ENCODE data around the gene GLI3.

Gene GLI3

GRCh38 chr7:41974870-41975557, 262.0 kb downstream of the GLI3 start:
- no peak for DNase-seq (ENCODE audit: low read depth in 2 of 2, low spot score in 1 of 2)

GRCh38 chr7:41973202-41973730, 263.7 kb downstream of the GLI3 start:
- DNase-seq (ENCODE audit: low read depth in 2 of 2, low spot score in 1 of 2): no peak

- no peak for DNase-seq (ENCODE audit: low read depth in 2 of 2, low spot score in 1 of 2)
Observed at GRCh38 chr7:41972776-41973175, 264.2 kb downstream of the GLI3 start.

DNA sequence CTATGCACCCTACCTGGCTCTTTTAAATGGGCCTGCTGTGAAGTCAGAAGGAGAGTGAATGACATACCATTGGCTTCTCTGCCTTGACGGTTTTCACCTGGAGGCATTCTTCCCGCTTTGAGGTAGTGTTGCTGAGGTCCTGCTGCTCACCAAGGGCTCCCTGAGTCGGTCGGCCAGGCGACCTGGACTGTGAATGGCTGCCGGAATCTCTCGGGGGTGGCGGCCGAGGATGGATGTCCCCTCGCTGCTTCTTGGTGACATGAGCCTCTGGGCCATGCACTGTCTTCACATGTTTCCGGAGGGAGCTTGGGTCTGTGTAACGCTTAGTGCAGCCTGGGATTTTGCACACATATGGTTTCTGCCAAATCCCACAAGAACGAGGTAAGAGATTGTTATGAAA, 264.7 kb downstream of the GLI3 start:
- no peak for DNase-seq (ENCODE audit: low read depth in 2 of 2, low spot score in 1 of 2)

GRCh38 chr7:41971640-41972187, 265.3 kb downstream of the GLI3 start:
- DNase-seq (ENCODE audit: low read depth in 2 of 2, low spot score in 1 of 2): no peak

DNA sequence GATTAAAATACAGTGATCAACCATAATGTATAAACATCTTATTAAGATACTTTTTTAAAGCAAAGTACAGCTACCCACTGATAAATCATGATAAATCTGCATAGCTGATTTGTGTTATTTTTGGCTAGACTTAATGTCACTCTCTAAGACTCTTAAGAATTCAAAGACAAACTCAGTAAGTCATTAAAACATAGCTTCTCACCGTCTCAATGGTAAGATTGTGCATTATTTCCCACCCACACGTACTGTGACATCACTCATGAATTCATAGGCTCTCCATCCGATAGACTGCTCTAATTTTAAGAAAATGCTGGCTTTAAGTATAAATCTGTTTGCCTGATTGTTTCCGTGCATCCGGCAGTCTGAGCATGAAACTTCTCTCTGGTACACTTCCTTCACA, 266.1 kb downstream of the GLI3 start:
- DNase-seq (ENCODE audit: low read depth in 2 of 2, low spot score in 1 of 2): no peak

DNA sequence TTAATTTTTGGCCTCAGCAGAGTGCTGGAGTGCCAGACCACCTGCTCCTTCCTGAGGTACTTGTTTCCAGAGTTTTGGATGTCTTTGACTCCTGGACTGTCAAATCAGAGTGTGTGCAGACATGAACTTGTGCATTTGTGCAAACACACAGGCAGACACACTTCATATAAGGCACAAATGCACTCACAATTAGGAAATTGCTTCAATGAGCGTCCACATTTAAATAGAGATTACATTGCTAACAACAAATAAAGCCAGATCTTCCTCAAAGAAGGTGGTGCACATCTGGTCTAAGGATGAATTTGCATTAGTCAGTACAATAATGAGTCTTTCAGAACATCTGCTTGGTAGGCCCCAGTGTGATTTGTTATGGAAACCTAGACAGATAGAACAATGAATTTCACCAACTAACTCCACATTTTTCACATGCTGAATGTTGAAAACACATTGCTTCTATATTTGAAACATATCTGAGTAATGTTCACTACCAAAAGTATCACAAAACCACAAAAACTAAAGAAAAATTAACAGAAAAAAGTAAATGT, 267.4 kb downstream of the GLI3 start:
- no peak for DNase-seq (ENCODE audit: low read depth in 2 of 2, low spot score in 1 of 2)

- DNase-seq (ENCODE audit: low read depth in 2 of 2, low spot score in 1 of 2): no peak
Observed at GRCh38 chr7:41967156-41967555, 269.9 kb downstream of the GLI3 start.

GRCh38 chr7:41965951-41966505, 271.0 kb downstream of the GLI3 start:
- no peak for DNase-seq (ENCODE audit: low read depth in 2 of 2, low spot score in 1 of 2)

DNA sequence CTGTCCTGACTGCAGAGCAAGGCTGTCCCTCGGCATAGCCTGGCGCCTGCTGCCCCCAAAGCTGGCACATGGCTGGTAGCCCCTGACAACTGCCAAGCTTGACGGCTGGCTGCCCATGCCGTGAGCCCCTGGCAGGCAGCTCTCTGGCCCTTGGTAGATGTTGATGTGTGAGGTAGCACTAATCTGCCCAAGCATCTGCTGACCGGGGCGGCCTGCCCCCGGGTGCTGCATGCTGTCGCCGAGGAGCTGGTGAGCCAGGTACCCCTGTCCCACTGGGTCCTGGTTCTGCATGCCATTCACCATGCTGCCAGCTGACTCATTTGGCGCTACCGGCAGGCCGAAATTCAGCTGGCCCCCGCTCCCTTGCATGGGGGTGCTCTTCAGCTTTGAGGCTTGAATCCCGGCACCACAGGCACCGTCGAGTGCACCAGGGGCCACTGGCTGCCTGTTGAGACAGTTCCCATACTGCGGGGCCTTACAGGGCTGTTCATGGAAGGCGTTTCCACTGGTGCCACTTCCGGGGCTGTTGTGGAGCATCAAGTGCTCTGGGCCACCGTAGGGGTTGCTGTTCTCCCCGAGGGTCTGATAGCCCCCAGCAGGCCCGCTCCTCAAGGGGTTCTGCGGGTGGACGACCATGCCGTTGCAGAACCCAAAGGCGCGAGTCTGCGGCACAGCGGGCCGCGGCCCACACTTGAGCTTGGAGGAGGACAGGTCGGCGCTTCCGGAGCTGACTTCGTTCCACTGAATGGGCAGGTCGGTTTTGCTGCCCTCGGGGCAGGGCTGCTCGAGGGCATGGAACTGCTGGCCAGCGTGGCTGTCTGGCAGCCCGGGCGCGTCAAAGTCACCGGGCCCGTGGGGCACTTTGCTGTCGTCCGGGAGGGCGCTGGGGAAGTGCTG, 271.9 kb downstream of the GLI3 start:
- no peak for DNase-seq (ENCODE audit: low read depth in 2 of 2, low spot score in 1 of 2)

GRCh38 chr7:41964183-41964753, 272.7 kb downstream of the GLI3 start:
- no peak for DNase-seq (ENCODE audit: low read depth in 2 of 2, low spot score in 1 of 2)

DNA sequence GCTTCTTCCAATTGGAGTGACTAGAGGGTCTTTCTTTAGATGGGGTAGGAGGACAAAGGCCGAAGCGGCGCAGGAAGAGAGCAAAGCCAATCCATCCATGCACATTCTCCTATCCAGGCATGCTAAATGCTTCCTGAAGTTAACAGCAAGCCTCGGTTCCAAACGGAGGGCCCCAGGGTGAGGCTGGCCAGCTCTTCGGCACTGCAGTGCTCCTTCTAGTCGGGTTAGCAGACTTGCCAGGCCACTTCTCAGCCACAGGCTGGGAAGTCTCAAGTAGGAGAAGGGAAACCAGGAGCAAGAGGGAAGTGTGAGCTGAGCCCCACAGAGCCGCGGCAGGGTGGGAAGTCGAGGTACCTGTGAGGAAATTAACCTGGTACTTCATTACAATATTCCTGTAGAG, 280.3 kb downstream of the GLI3 start:
- DNase-seq (ENCODE audit: low read depth in 2 of 2, low spot score in 1 of 2): no peak

GRCh38 chr7:41955893-41956675, 280.9 kb downstream of the GLI3 start:
- DNase-seq (ENCODE audit: low read depth in 2 of 2, low spot score in 1 of 2): no peak

DNA sequence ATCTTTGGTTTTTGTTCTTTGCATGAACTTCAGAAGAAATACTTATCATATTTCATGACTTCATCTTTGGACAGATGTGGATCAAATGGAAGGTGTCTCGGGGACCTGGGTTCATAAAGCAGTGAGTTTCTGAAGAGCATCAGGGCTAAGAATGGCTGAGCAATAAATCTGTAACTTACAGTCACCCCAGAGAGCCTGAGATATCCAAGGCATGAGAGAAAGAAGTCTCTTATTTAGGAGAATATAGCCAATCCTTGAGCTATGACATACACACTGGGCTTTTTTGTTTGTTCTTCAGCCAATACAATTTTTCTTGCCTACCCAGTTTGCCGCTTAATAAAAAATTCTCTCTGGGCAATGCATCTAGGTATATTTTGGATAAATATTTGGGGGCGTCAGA, 281.6 kb downstream of the GLI3 start:
- no peak for DNase-seq (ENCODE audit: low read depth in 2 of 2, low spot score in 1 of 2)

GRCh38 chr7:41954976-41955375, 282.0 kb downstream of the GLI3 start:
- no peak for DNase-seq (ENCODE audit: low read depth in 2 of 2, low spot score in 1 of 2)

GRCh38 chr7:41948503-41948902, 288.5 kb downstream of the GLI3 start:
- DNase-seq (ENCODE audit: low read depth in 2 of 2, low spot score in 1 of 2): no peak

GRCh38 chr7:41943094-41943577, 293.9 kb downstream of the GLI3 start:
- DNase-seq (ENCODE audit: low read depth in 2 of 2, low spot score in 1 of 2): peak in 1 of 2 donors; percentile 25

DNA sequence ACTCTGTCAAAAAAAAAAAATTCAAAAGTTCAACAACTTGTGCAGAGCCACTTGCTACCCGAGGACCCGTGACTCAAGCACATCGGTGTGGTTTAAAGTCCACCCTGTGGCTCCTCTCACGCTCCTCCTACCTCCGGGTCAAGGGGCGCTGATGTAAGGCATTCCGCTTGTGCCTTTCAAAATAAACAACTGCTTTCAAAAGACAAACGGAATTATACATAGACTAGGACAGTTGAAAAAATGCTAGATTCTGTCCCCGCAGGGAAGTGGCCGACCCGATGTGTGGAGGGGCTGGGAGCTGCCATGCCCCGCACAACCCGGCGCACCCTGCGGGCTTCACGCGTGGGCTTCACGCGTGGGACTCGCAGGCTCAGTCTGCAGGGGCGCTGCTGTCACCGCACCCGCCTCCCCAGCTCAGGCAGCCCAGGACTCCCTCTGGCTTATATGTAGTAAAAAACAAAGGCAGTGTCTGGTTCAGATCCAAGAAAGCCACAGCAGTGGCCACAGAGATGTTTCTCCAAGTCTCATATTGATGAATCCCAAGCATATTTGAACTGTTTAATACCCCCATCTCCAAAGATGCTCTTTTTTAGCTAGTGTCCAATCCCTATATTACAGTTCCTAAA, 294.4 kb downstream of the GLI3 start:
- no peak for DNase-seq (ENCODE audit: low read depth in 2 of 2, low spot score in 1 of 2)

DNA sequence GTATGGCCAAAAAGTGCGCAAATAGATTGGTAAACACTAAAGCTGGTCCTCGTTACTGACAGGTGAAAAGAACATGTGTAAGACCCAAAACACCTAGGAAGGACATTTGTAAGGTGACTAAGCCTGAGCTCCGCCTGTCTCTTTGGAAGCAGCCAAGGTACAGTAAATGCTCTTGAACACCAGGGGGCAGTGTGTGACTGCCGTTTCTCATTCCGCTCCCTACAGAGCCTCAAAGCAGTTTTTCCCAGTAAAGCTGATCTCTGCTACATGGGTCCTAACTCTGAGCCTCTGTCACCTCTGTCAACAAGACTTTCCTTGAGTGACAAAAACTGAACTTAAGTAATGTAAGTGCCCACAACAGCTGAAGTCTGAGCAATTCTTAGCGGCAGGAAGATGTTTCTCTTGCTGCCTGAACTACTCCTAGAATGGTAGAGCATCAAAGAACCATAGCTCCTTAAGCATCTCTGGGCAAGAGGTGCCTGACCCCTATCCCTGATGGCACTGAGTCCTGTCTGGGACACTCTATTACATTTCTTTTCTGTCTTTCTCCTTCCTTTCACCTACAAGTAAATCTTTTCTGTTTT, 296.2 kb downstream of the GLI3 start:
- peak in 1 of 2 donors; percentile 18 for DNase-seq (ENCODE audit: low read depth in 2 of 2, low spot score in 1 of 2)
